NCI-H2107 (cell line): ENCODE measurements around the gene ZNF66.
A peak's percentile ranks its signal among the peaks of the same experiment; 100 is the strongest.
"Not testable (repeated sequence)": the region's sequence is repeated elsewhere in the genome, so short reads cannot be mapped to it uniquely, and the experiment has no call there.

Experiments
- DNase-seq: peaks from one replicate; lab custom pipeline; 2025; lab: John Stamatoyannopoulos, UW

The ZNF66 gene

DNA sequence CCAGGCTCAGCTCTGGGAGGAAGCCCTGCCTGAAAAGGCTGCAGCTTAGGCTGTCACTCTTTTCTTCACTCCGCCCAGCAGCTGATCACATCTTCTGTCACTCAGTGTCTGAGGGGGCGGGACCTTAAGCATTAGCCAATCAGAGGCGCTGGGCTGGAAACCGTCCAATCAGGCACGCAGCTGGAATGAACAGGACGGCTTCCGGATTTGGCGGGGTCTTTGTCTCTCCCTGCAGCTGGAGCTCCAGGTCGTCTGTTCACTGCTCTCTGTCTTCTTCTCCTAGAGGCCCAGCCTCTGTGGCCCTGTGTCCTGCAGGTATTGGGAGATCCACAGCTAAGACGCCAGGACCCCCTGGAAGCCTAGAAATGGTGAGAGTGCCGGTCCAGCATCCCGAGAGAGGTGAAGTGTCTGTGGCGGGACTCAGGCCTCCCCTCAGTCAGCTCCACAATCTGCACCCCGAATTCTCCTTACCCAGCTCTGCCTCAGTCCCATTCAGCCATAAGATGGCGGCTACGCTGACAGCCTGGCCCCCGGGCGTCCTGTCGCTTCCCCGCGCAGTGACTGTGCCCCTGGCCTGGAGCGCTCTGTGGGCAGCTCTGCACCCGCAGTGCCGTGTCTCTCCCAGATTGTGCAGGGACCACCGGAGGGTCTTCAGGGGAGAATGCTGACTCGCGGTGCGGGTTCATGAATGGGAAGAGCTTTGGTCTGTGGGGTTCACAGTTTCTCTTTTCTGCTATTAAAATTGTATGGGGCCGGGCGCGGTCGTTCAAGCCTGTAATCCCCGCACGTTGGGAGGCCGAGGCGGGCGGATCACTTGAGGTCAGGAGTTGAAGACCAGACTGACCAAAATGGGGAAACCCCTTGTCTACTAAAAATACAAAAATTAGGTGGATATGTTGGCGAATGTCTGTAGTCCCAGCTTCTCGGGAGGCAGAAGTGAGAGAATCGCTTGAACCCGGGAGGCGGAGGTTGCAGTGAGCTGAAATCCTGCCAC lies at the start of gene ZNF66:
TSS of gene ZNF66 (plus strand) at position 222 of the 994 bp plus-strand sequence. CDS start at position 366, 144 bp downstream.
- DNase-seq: peak; percentile 92

GRCh38 chr19:20750169-20750568 lies 25.9 kb upstream of the ZNF66 start:
- DNase-seq: not testable (repeated sequence)

- DNase-seq: not testable (repeated sequence)
Measured at GRCh38 chr19:20752291-20752690, 23.8 kb upstream of the ZNF66 start.

- DNase-seq: not testable (repeated sequence)
Measured at GRCh38 chr19:20769225-20769736, 6.8 kb upstream of the ZNF66 start.

GRCh38 chr19:20787786-20788185 lies 11.7 kb downstream of the ZNF66 start:
- DNase-seq: no peak

DNA sequence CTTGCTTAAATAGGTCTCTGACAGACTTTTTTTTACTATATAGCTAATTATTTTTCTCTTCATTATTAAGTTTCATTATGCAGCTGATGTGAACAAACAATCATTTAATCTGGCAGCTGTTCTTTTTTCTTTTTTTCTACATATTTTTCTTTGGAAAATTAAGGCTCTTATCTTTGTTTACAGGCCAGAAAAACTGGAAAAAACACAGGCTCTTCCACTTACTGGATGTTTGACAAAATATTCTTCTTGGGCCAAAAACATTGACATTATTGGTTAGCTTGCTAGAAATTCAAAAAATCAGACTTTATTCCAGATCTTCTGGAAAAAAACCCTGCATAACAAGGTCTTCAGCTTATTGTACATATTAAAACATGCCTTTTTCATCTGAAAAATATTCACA lies 15.7 kb downstream of the ZNF66 start:
- no peak for DNase-seq

- not testable (repeated sequence) for DNase-seq
Measured at GRCh38 chr19:20806311-20807262, 30.5 kb downstream of the ZNF66 start.

GRCh38 chr19:20840371-20840770 lies 64.3 kb downstream of the ZNF66 start:
- DNase-seq: no peak
